ENCODE data around the gene NPAS3. TPM values are rescaled to one million over a fixed set of nuclear protein-coding genes. Genes with fewer than 3 reads are reported as not detected.

NPAS3 gene
- total RNA-seq, 1 donor from 2014 or later = 6.1 TPM

DNA sequence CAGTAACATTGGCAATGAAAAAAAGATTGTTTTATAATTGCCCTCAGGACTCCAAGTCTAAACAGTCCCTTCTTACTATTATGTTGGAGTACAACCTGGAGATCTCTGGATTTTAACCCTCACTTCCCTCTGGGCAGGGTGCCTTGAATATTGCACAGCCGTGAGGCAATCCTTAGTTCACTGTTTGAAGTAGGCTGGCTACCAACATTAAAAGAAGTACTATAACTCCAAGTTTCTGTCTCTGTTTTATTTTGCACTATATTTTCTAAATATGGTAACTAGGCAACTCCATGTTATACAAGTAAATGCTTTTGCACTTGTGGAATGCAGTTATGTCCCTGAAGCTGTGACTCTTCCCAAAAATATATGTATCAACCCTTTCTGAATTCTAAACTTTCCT is 521.5 kb downstream of the NPAS3 start:
- Mint-ChIP-seq H3K36me3 (ENCODE audit: insufficient read depth) (no peaks in the 10 kb centered on the region), H3K27ac (no peak overlapping the region), H3K27me3 (no peaks in the 10 kb centered on the region), H3K4me3 (ENCODE audit: low read depth) (no peak overlapping the region), H3K4me1 (ENCODE audit: low read depth) (peaks cover 3% of the 10 kb centered on the region), H3K9me3 (ENCODE audit: low read depth) (no peaks in the 10 kb centered on the region)
- DNase-seq (ENCODE audit: low spot score, unreplicated experiment) = no peak
- TF ChIP-seq, protein P1, sequence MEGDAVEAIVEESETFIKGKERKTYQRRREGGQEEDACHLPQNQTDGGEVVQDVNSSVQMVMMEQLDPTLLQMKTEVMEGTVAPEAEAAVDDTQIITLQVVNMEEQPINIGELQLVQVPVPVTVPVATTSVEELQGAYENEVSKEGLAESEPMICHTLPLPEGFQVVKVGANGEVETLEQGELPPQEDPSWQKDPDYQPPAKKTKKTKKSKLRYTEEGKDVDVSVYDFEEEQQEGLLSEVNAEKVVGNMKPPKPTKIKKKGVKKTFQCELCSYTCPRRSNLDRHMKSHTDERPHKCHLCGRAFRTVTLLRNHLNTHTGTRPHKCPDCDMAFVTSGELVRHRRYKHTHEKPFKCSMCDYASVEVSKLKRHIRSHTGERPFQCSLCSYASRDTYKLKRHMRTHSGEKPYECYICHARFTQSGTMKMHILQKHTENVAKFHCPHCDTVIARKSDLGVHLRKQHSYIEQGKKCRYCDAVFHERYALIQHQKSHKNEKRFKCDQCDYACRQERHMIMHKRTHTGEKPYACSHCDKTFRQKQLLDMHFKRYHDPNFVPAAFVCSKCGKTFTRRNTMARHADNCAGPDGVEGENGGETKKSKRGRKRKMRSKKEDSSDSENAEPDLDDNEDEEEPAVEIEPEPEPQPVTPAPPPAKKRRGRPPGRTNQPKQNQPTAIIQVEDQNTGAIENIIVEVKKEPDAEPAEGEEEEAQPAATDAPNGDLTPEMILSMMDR (IDR thresholded peaks at IDR 0.05; ENCODE audit: unreplicated experiment) = no peak

DNA sequence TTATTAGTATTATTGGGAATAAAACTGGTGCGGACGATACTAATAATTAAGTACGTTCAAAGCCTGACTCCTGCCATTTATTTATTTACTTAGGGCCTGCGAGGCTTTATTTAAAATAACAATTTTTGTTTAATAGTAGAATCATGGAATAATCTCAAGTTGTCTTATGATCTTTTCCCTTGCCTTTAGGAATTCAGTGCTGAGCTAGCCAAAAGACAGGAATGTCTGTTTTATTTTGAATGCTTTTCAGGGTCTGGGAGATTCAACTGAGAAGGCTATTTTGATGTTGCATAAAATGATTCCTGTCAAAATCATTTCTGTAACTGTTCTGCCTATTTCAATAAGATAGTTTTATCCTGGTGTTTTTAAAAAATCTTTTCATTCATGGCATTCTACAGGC is 522.4 kb downstream of the NPAS3 start:
- TF ChIP-seq, protein P1 (IDR thresholded peaks at IDR 0.05; ENCODE audit: unreplicated experiment) = no peak
- H3K9me3 Mint-ChIP-seq (ENCODE audit: low read depth) = no peaks in the 10 kb centered on the region
- DNase-seq (ENCODE audit: low spot score, unreplicated experiment) = no peak
- no peak overlapping the region for H3K4me3 Mint-ChIP-seq (ENCODE audit: low read depth)
- peaks cover 4% of the 10 kb centered on the region for H3K4me1 Mint-ChIP-seq (ENCODE audit: low read depth)
- H3K27ac Mint-ChIP-seq = no peak overlapping the region
- no peaks in the 10 kb centered on the region for H3K27me3 Mint-ChIP-seq
- H3K36me3 Mint-ChIP-seq (ENCODE audit: insufficient read depth) = no peaks in the 10 kb centered on the region

DNA sequence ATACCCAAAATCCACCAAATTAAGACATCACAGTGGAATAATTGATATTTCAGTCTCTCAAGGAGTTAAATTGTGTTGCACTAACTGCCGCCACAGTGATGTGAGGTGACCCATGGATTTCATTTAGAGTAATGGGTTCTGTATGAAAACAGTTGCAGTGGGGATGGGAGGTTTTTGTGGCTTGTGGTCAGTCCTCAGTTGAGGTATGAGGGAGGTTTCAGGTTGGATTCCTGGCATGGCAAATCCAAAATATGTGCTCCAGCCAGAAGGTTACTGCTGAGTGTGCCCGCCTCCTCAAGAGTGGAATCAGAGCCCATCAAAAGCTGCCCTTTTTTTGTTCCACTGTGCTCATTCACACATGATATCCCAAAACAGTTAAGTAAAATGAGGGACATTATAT is 525.1 kb downstream of the NPAS3 start:
- TF ChIP-seq, protein P1 (IDR thresholded peaks at IDR 0.05; ENCODE audit: unreplicated experiment) = no peak
- DNase-seq (ENCODE audit: low spot score, unreplicated experiment) = no peak
- H3K27ac Mint-ChIP-seq = no peak overlapping the region
- no peaks in the 10 kb centered on the region for H3K36me3 Mint-ChIP-seq (ENCODE audit: insufficient read depth)
- H3K4me1 Mint-ChIP-seq (ENCODE audit: low read depth) = peaks cover 3% of the 10 kb centered on the region
- no peaks in the 10 kb centered on the region for H3K27me3 Mint-ChIP-seq
- H3K4me3 Mint-ChIP-seq (ENCODE audit: low read depth) = no peak overlapping the region
- no peaks in the 10 kb centered on the region for H3K9me3 Mint-ChIP-seq (ENCODE audit: low read depth)

DNA sequence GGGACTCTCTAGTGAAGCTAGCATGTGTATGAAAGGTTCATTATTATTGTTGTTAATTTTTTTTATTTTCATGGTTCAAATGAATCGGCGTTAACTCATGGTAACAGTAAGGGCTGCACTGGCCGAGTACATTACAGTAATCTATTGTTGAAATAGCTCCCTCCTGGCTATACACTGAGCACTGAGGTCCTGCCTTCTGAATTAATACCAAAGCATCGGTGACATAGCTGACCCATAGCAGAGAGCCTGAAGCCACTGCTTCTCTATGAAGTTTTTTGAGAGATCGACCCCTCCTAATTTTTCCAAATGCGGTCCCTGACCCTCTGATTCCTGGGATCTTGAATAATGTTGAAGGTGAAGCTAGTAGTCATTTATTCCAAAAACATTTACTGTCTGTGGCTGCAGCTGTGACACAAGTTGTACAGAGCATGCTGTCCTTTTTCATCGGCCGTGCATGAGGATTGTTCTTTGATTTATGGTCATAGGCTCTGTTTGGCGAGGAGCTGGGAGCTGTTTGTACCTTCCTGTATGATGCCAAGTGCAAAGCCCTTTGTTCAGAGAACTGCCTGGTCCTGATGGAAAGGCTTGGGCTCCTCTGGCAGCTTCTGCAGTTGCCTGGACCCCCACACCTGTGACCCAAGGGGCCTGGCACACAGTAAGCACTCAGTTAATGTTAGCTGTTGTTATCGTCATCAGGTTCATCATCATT is 525.7 kb downstream of the NPAS3 start:
- Mint-ChIP-seq H3K9me3 (ENCODE audit: low read depth) (no peaks in the 10 kb centered on the region), H3K27me3 (no peaks in the 10 kb centered on the region), H3K36me3 (ENCODE audit: insufficient read depth) (no peaks in the 10 kb centered on the region), H3K4me3 (ENCODE audit: low read depth) (no peak overlapping the region), H3K27ac (no peak overlapping the region), H3K4me1 (ENCODE audit: low read depth) (peaks cover 3% of the 10 kb centered on the region)
- DNase-seq (ENCODE audit: low spot score, unreplicated experiment) = no peak
- TF ChIP-seq, protein P1 (IDR thresholded peaks at IDR 0.05; ENCODE audit: unreplicated experiment) = no peak

DNA sequence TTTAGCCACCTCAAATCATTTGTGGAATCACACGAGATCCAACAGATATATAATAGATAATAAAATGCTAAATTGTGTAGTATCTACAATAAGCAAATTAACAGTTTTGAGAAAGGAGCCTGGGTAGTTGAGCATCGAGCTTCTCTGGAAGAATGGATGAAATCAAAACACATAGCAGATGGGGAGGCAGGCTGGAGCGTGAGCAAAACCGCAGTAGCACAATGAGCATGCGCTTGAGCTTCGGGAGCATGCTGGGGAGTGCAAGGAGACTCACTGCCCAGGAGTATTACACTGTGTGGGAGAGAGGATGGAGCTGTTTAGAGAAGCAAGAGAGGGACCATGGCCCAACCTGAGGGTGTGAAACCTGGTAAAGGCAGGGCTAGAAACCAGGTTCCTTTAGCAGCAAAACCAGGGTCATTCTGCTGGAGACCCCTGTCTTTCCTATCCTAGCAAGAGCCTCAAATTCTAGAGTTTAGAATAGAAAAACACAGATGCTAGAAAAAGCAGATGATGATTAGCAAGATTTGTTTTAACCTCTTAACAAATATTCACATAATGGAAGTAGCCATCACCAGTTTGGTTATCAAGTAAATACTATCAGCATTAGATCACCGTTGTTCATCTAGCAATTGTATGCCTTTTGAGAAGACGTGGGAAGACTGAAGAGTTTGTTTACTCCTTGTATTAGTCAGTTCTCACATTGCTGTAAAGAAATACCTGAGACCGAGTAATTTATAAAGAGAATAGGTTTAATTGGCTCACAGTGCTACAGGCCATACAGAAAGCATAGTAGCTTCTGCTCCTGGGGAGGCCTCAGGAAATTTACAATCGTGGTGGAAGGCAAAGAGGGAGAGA is 527.4 kb downstream of the NPAS3 start:
- Mint-ChIP-seq H3K4me1 (ENCODE audit: low read depth) (peaks cover 3% of the 10 kb centered on the region), H3K36me3 (ENCODE audit: insufficient read depth) (no peaks in the 10 kb centered on the region), H3K27me3 (no peaks in the 10 kb centered on the region), H3K27ac (no peak overlapping the region), H3K9me3 (ENCODE audit: low read depth) (no peaks in the 10 kb centered on the region), H3K4me3 (ENCODE audit: low read depth) (no peak overlapping the region)
- DNase-seq (ENCODE audit: low spot score, unreplicated experiment) = no peak
- TF ChIP-seq, protein P1 (IDR thresholded peaks at IDR 0.05; ENCODE audit: unreplicated experiment) = no peak

Measured in progenitor cell of endocrine pancreas (in vitro differentiated cells).